Mesenchymal stem cell (in vitro differentiated cells and primary cell): ENCODE data around the gene KIF5A.
A peak's percentile ranks its signal among the peaks of the same experiment; 100 is the strongest.

Experiments used
- DNase-seq: peaks from one replicate; pipeline ENCODE4 v3.0.0-alpha.2; 2013
- H2AFZ ChIP-seq: one replicate; pipeline ENCODE4 v1.6.1; 2013; ENCODE audit warnings: low read depth, mild to moderate bottlenecking, control low read depth, inconsistent platforms, low read length, moderate library complexity
- H2AK5ac ChIP-seq: 2 replicates; pipeline ENCODE4 v1.6.1; 2013; ENCODE audit warnings: low read length, moderate library complexity, mild to moderate bottlenecking, inconsistent platforms; ENCODE audit not compliant: severe bottlenecking
- H2BK120ac ChIP-seq: one replicate; pipeline ENCODE4 v1.6.1; 2013; ENCODE audit warnings: low read depth, mild to moderate bottlenecking, inconsistent platforms, low read length, moderate library complexity
- H2BK12ac ChIP-seq, 2 experiments: one replicate each; pipeline ENCODE4 v1.6.1; 2013; ENCODE audit warnings: inconsistent platforms in 2 of 2, low read length in 2 of 2, mild to moderate bottlenecking in 2 of 2, moderate library complexity in 2 of 2, control low read depth in 1 of 2
- H2BK15ac ChIP-seq: one replicate; pipeline ENCODE4 v1.6.1; 2013; ENCODE audit warnings: mild to moderate bottlenecking, low read depth, inconsistent platforms; ENCODE audit not compliant: poor library complexity, severe bottlenecking
- H2BK5ac ChIP-seq: 2 replicates; pipeline ENCODE4 v1.6.1; 2013; ENCODE audit warnings: low read depth, mild to moderate bottlenecking, low read length, control low read depth, inconsistent platforms; ENCODE audit not compliant: poor library complexity, severe bottlenecking
- H3K14ac ChIP-seq, 2 experiments: one replicate each; pipeline ENCODE4 v1.6.1; 2013; ENCODE audit warnings: inconsistent platforms in 2 of 2, low read length in 2 of 2, control low read depth in 1 of 2, mild to moderate bottlenecking in 1 of 2, moderate library complexity in 1 of 2
- H3K18ac ChIP-seq, 2 experiments: one replicate each; pipeline ENCODE4 v1.6.1; 2013; ENCODE audit warnings: inconsistent platforms in 2 of 2, low read length in 2 of 2, control low read depth in 1 of 2, low read depth in 1 of 2, mild to moderate bottlenecking in 1 of 2
- H3K23ac ChIP-seq, 2 experiments: one replicate each; pipeline ENCODE4 v1.6.1; 2013; ENCODE audit warnings: inconsistent platforms in 2 of 2, low read length in 2 of 2, mild to moderate bottlenecking in 2 of 2, moderate library complexity in 2 of 2, control low read depth in 1 of 2
- H3K27ac ChIP-seq: 2 replicates; pipeline ENCODE4 v1.5.1; 2013; ENCODE audit warnings: mild to moderate bottlenecking, moderate library complexity, low read length, control low read depth, inconsistent platforms; ENCODE audit not compliant: poor library complexity, severe bottlenecking
- H3K27me3 ChIP-seq, 2 experiments: 2 replicates each; pipeline versions ENCODE4 v1.6.1 to v1.7.0; 2013; ENCODE audit warnings: low read length in 2 of 2, mild to moderate bottlenecking in 2 of 2, moderate library complexity in 2 of 2, control low read depth in 1 of 2, inconsistent platforms in 1 of 2; ENCODE audit not compliant: control insufficient read depth in 1 of 2, insufficient read depth in 1 of 2
- H3K36me3 ChIP-seq, 2 experiments: 2 replicates each; pipeline versions ENCODE4 v1.6.1 to v1.7.0; 2013; ENCODE audit warnings: low read length in 2 of 2, control low read depth in 1 of 2, inconsistent platforms in 1 of 2, low read depth in 1 of 2, mild to moderate bottlenecking in 1 of 2; ENCODE audit not compliant: insufficient read depth in 2 of 2, control insufficient read depth in 1 of 2
- H3K4ac ChIP-seq, 2 experiments: one replicate each; pipeline ENCODE4 v1.6.1; 2013; ENCODE audit warnings: inconsistent platforms in 2 of 2, low read length in 2 of 2, mild to moderate bottlenecking in 2 of 2, moderate library complexity in 2 of 2, control low read depth in 1 of 2, low read depth in 1 of 2
- H3K4me1 ChIP-seq: 2 replicates; pipeline ENCODE4 v1.6.1; 2013; ENCODE audit warnings: low read depth, low read length, control low read depth; ENCODE audit not compliant: control insufficient read depth, insufficient read depth
- H3K4me2 ChIP-seq: 2 replicates; pipeline ENCODE4 v1.6.1; 2013; ENCODE audit warnings: low read length, mild to moderate bottlenecking, inconsistent platforms; ENCODE audit not compliant: poor library complexity, severe bottlenecking
- H3K4me3 ChIP-seq, 2 experiments: 2 replicates each; pipeline versions ENCODE4 v1.5.1 to v1.7.0; 2013; ENCODE audit warnings: low read length in 2 of 2, mild to moderate bottlenecking in 2 of 2, control low read depth in 1 of 2, low read depth in 1 of 2; ENCODE audit not compliant: insufficient read depth in 1 of 2
- H3K79me1 ChIP-seq: replicated peaks from 2 replicates; pipeline ENCODE4 v1.6.1; 2013; ENCODE audit warnings: mild to moderate bottlenecking, control low read depth, low read length, inconsistent platforms; ENCODE audit not compliant: poor library complexity, severe bottlenecking
- H3K9ac ChIP-seq: 2 replicates; pipeline ENCODE4 v1.7.0; 2013; ENCODE audit warnings: mild to moderate bottlenecking, low read length, moderate library complexity
- H3K9me3 ChIP-seq: 2 replicates; pipeline ENCODE4 v1.7.0; 2013; ENCODE audit warnings: mild to moderate bottlenecking, low read length; ENCODE audit not compliant: control insufficient read depth
- H4K8ac ChIP-seq: one replicate; pipeline ENCODE4 v1.6.1; 2013; ENCODE audit warnings: inconsistent platforms, mild to moderate bottlenecking, low read length, moderate library complexity
- H4K91ac ChIP-seq: one replicate; pipeline ENCODE4 v1.6.1; 2013; ENCODE audit warnings: mild to moderate bottlenecking, low read length, inconsistent platforms
- WGBS: methylation state at CpG from one replicate; pipeline ENCODE4 v1.1.7; 2013; ENCODE audit warnings: mixed read lengths; 5-methylcytosine and 5-hydroxymethylcytosine counted together

The KIF5A gene

DNA sequence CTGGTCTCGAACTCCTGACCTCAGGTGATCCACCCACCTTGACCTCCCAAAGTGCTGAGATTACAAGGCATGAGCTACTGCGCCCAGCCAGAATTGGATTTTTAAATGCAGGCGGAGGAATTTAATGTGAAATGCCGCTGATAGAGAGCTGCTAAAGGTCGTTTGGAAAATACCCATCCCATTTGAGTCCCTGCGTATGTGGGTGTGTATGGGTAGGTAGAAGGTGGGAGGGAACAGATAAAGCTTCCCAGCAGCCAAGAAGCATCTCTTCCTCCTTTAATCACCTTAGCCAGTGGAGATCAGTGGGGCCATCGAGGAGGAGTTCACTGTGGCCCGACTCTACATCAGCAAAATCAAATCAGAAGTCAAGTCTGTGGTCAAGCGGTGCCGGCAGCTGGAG is 25.0 kb downstream of the KIF5A start:
- no peak overlapping the region for H4K8ac ChIP-seq
- H3K4me2 ChIP-seq: no peak overlapping the region
- DNase-seq: no peak
- no peak overlapping the region for H3K23ac ChIP-seq
- peak overlapping the region; percentile 55 for H2AFZ ChIP-seq
- H2AK5ac ChIP-seq: no peak overlapping the region
- no peak overlapping the region for H3K27ac ChIP-seq
- peaks cover 0 to 42% of the 10 kb centered on the region in 2 experiments for H3K27me3 ChIP-seq
- H3K79me1 ChIP-seq: no peaks in the 10 kb centered on the region
- peaks cover 0 to 20% of the 10 kb centered on the region in 2 experiments for H3K36me3 ChIP-seq
- 78% methylated on average over 10 of the region's 10 CpGs for WGBS
- H3K14ac ChIP-seq: no peak overlapping the region
- H2BK5ac ChIP-seq: no peak overlapping the region
- H2BK15ac ChIP-seq: no peak overlapping the region
- no peak overlapping the region for H4K91ac ChIP-seq
- H3K9ac ChIP-seq: no peak overlapping the region
- no peak overlapping the region for H2BK12ac ChIP-seq
- no peak overlapping the region for H3K18ac ChIP-seq
- no peak overlapping the region for H2BK120ac ChIP-seq
- no peaks in the 10 kb centered on the region for H3K9me3 ChIP-seq
- H3K4ac ChIP-seq: no peak overlapping the region
- H3K4me1 ChIP-seq: no peaks in the 10 kb centered on the region
- H3K4me3 ChIP-seq: no peak overlapping the region

DNA sequence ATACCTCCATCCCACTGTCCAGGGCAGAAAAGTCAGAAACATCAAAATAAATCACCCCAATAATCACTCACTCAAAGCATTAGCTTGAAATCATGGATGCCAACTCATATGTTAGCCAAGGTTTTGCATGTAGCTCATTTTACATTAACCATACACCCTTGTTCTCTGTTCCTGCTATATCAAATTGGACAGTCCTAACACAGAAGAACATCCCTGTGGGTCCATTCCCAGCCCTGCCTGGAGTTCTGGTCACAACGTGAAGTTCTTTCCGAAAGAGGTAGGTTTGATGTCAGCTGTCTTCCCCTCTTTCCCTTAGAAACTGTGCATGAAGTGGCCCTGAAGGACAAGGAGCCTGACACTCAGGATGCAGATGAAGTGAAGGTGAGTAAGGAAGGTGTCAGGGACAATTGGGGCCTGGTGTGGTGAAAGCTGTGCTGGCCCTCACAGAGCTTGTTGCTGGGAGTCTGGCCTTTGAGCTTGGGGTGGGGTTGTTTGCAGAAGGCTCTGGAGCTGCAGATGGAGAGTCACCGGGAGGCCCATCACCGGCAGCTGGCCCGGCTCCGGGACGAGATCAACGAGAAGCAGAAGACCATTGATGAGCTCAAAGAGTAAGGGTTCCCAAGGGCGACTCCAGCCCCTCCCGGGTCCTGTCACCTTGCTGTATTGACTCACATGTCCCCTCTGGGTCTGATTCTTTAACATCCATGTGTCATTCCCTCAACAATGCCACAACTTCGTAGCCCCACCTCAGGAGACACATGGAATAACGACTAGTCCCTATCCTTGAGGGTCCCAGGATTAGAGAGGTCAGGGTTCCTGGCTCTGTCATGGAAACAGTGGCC is 26.1 kb downstream of the KIF5A start:
- Histone ChIP-seq H3K18ac (no peak overlapping the region), H3K4me3 (no peak overlapping the region), H2BK12ac (no peak overlapping the region), H3K4me2 (no peak overlapping the region), H3K9me3 (no peaks in the 10 kb centered on the region), H3K14ac (no peak overlapping the region), H2AFZ (peak overlapping the region; percentile 29), H3K36me3 (peaks cover 0 to 21% of the 10 kb centered on the region in 2 experiments), H3K4me1 (no peaks in the 10 kb centered on the region), H2BK120ac (no peak overlapping the region), H4K91ac (no peak overlapping the region), H2BK15ac (no peak overlapping the region), H3K9ac (no peak overlapping the region), H3K4ac (no peak overlapping the region), H4K8ac (no peak overlapping the region), H3K27me3 (peaks cover 6 to 44% of the 10 kb centered on the region in 2 experiments), H3K23ac (no peak overlapping the region), H3K79me1 (no peaks in the 10 kb centered on the region), H2AK5ac (no peak overlapping the region), H3K27ac (no peak overlapping the region), H2BK5ac (no peak overlapping the region)
- no peak for DNase-seq
- WGBS: 89% methylated on average over 12 of the region's 12 CpGs

DNA sequence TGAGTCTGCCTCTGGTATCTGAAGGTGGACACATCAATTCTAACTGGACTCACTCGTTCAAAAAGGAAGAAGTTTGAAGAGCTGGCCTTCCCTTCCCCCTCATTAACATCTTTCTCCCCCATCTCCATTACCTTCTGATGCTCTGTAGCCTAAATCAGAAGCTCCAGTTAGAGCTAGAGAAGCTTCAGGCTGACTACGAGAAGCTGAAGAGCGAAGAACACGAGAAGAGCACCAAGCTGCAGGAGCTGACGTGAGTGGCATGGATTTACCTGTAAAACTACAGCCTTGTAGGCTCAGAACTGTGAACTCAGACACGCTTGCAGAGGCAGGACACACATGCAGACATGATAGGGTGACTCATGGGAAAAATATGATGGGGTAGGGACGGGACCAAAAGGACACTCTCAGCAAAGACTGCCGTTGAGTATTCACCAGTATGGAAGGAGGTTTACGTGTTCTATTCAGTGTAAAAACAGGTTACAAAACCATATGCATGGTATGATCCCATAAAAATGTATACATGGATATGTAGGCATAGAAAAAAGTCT is 26.8 kb downstream of the KIF5A start:
- no peak overlapping the region for H3K23ac ChIP-seq
- 71% methylated on average over 9 of the region's 9 CpGs for WGBS
- no peak overlapping the region for H3K27ac ChIP-seq
- H2AFZ ChIP-seq: peak overlapping the region; percentile 29
- H3K4me2 ChIP-seq: no peak overlapping the region
- H3K4me3 ChIP-seq: no peak overlapping the region
- peaks cover 6 to 46% of the 10 kb centered on the region in 2 experiments for H3K27me3 ChIP-seq
- no peak overlapping the region for H2BK12ac ChIP-seq
- peaks cover 0 to 28% of the 10 kb centered on the region in 2 experiments for H3K36me3 ChIP-seq
- no peak overlapping the region for H3K18ac ChIP-seq
- no peak for DNase-seq
- H2BK120ac ChIP-seq: no peak overlapping the region
- no peak overlapping the region for H2AK5ac ChIP-seq
- H4K91ac ChIP-seq: no peak overlapping the region
- H3K79me1 ChIP-seq: no peaks in the 10 kb centered on the region
- H3K9me3 ChIP-seq: no peaks in the 10 kb centered on the region
- no peak overlapping the region for H3K4ac ChIP-seq
- no peak overlapping the region for H2BK5ac ChIP-seq
- H3K4me1 ChIP-seq: no peaks in the 10 kb centered on the region
- H4K8ac ChIP-seq: no peak overlapping the region
- H3K14ac ChIP-seq: no peak overlapping the region
- no peak overlapping the region for H2BK15ac ChIP-seq
- H3K9ac ChIP-seq: no peak overlapping the region

DNA sequence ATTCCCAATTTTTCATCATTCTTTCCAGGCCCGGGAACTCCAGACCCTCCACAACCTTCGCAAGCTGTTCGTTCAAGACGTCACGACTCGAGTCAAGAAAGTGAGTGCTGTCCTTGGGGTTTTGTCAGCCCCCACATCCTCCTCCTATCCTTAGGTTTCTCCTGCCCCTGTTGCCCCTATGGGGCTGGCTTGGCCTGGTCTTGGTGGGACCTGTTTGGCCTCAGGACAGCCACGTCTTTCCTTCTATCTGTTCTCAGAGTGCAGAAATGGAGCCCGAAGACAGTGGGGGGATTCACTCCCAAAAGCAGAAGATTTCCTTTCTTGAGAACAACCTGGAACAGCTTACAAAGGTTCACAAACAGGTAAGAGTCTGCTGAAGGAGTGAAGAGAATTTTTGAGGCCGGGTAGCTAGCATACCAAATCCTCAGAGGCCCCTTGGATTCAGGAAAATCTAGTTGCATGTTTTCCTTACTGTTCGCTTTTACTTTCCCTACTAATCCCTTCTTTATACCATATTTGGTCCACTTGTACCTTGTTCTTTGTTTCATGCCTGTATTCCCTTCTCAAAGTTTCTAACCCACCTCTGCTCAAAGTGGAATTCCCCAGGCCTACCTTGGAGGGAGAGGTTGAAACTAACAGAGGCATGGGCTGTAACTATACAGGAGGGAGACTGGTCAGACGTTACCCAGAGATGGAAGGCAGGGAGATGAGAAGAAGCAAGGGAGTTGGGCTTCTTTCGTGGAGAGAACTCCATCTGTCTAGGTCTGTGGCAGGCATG is 28.3 kb downstream of the KIF5A start:
- no peak overlapping the region for H3K18ac ChIP-seq
- H3K9ac ChIP-seq: no peak overlapping the region
- no peak overlapping the region for H3K23ac ChIP-seq
- no peaks in the 10 kb centered on the region for H3K9me3 ChIP-seq
- H3K4me3 ChIP-seq: no peak overlapping the region
- no peak overlapping the region for H2AFZ ChIP-seq
- no peak overlapping the region for H4K91ac ChIP-seq
- H3K4me2 ChIP-seq: no peak overlapping the region
- no peaks in the 10 kb centered on the region for H3K4me1 ChIP-seq
- 87% methylated on average over 11 of the region's 12 CpGs for WGBS
- H3K14ac ChIP-seq: no peak overlapping the region
- H2BK12ac ChIP-seq: no peak overlapping the region
- H3K4ac ChIP-seq: no peak overlapping the region
- no peak for DNase-seq
- H3K79me1 ChIP-seq: no peaks in the 10 kb centered on the region
- H2BK5ac ChIP-seq: no peak overlapping the region
- H2BK15ac ChIP-seq: no peak overlapping the region
- peaks cover 0 to 20% of the 10 kb centered on the region in 2 experiments for H3K36me3 ChIP-seq
- H3K27ac ChIP-seq: no peak overlapping the region
- H2AK5ac ChIP-seq: no peak overlapping the region
- no peak overlapping the region for H2BK120ac ChIP-seq
- H3K27me3 ChIP-seq: peaks cover 13 to 57% of the 10 kb centered on the region in 2 experiments
- H4K8ac ChIP-seq: no peak overlapping the region
